Measurements from ENCODE around the gene SREBF1.

The SREBF1 gene

GRCh38 chr17:17839791-17840707 is 3.3 kb upstream of the SREBF1 start:
- peak; percentile 84 for DNase-seq

- peak; percentile 31 for DNase-seq
These were observed 1.5 kb upstream of the SREBF1 start for GRCh38 chr17:17837966-17838962.

GRCh38 chr17:17837380-17837821 is 615 bp upstream of the SREBF1 start:
- no peak for DNase-seq

GRCh38 chr17:17836250-17836817 is 452 bp downstream of the SREBF1 start:
- peak; percentile 97 for DNase-seq

- no peak for DNase-seq
These were observed 1.2 kb downstream of the SREBF1 start for GRCh38 chr17:17835415-17836249.

GRCh38 chr17:17834974-17835373 is 1.8 kb downstream of the SREBF1 start:
- DNase-seq: no peak

- DNase-seq: no peak
These were observed 3.0 kb downstream of the SREBF1 start for GRCh38 chr17:17833658-17834357.

- DNase-seq: no peak
These were observed 4.8 kb downstream of the SREBF1 start for GRCh38 chr17:17832032-17832363.

- DNase-seq: no peak
These were observed 5.4 kb downstream of the SREBF1 start for GRCh38 chr17:17831208-17832031.

- DNase-seq: no peak
These were observed 6.0 kb downstream of the SREBF1 start for GRCh38 chr17:17830740-17831207.

- DNase-seq: no peak
These were observed 6.6 kb downstream of the SREBF1 start for GRCh38 chr17:17830269-17830567.

GRCh38 chr17:17827826-17828621 is 8.8 kb downstream of the SREBF1 start:
- DNase-seq: no peak

- DNase-seq: no peak
These were observed 9.6 kb downstream of the SREBF1 start for GRCh38 chr17:17826942-17827785.

- no peak for DNase-seq
These were observed 10.5 kb downstream of the SREBF1 start for GRCh38 chr17:17826342-17826713.

GRCh38 chr17:17824783-17825614 is 11.8 kb downstream of the SREBF1 start:
- DNase-seq: peak; percentile 22

- DNase-seq: no peak
These were observed 12.5 kb downstream of the SREBF1 start for GRCh38 chr17:17824119-17824782.

GRCh38 chr17:17823433-17824118 is 13.2 kb downstream of the SREBF1 start:
- peak; percentile 89 for DNase-seq
